ENCODE results near the gene RPL35. TPM values are rescaled to one million over a fixed set of nuclear protein-coding genes. Genes with fewer than 3 reads are reported as not detected.

RPL35 gene
- total and polyA plus RNA-seq, 12 donors: 598 to 3,743 (median 714) TPM

DNA sequence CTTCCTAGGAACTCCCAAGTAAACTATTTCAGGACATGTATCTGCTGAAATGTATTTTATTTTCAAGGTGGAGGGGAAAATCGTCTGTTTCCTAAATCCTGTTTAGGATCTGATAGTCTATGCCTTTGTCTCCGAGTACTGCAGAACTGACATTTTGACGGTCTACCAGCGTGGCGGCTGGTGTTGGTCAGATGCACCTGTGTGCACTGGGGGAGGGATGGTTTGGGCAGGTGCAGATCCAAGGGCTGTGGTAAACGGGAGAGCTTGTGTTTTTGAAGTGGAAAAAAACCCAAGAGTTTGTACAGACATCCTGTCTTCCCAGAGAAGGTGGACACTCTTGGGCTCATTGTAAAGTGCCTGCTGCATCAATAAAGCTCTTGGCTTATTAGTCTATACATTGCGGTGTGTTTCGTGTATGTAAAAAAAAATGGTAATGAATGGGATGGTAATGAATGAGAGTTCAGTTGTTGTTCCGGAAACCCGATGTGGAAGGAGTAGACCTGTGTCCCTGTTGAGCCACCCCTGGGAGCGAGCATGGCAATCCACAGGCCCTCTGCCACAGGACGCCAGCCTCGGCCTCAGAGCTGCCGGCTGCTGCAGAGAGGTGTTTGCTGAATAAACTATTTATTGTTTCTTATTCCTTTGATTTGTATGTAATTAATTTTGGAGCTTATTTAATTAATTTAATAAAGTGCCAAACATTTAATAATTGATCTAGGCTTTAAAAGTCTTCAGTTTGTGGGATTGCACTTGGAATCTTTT, 15.4 kb upstream of the RPL35 start:
- Histone ChIP-seq H3K9me3 (no peaks in the 10 kb centered on the region), H3K27ac (no peak overlapping the region), H3K4me3 (no peak overlapping the region), H3K36me3 (peaks cover 0 to 99% (median 63%) of the 10 kb centered on the region in 9 donors), H3K27me3 (no peaks in the 10 kb centered on the region), H3K4me1 (peaks cover 12 to 26% (median 17%) of the 10 kb centered on the region in 9 donors)
- ATAC-seq: no peak
- WGBS, 2 donors: 88 to 89% methylated on average over 14 of the region's 14 CpGs
- TF ChIP-seq, protein P1, sequence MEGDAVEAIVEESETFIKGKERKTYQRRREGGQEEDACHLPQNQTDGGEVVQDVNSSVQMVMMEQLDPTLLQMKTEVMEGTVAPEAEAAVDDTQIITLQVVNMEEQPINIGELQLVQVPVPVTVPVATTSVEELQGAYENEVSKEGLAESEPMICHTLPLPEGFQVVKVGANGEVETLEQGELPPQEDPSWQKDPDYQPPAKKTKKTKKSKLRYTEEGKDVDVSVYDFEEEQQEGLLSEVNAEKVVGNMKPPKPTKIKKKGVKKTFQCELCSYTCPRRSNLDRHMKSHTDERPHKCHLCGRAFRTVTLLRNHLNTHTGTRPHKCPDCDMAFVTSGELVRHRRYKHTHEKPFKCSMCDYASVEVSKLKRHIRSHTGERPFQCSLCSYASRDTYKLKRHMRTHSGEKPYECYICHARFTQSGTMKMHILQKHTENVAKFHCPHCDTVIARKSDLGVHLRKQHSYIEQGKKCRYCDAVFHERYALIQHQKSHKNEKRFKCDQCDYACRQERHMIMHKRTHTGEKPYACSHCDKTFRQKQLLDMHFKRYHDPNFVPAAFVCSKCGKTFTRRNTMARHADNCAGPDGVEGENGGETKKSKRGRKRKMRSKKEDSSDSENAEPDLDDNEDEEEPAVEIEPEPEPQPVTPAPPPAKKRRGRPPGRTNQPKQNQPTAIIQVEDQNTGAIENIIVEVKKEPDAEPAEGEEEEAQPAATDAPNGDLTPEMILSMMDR (IDR thresholded peaks at IDR 0.05): no peak
- intact Hi-C loops (cut with DNase I): loop anchor here in 2 of 10 donors (10.0 kb wide), 2 partner anchors 58 to 268 kb away; partner anchors contain the start of gene SCAI (in 1 of the 2)
- no peak for DNase-seq

DNA sequence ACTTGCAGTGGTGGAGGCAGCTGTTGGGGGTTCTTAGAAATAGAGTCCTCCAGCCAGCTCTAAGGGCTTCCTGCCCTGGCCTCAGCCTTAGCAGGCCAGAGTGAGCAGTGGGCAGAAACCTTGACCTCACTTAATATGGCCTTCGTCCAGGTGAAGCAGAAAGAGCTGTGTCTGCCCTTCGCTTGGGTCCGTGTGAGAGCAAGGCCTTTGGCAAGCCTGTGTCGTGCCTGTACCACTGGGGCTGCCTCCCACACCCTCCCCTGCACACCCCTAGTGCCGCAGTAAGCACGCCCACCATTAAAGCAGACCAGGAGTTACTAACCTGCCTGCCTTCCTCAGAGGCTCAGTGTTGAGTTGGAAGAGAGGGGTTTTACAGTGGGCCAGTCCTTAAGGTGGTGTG, 13.7 kb upstream of the RPL35 start:
- DNase-seq (no peak), ATAC-seq (no peak)
- WGBS, 2 donors: 91 to 94% methylated on average over 6 of the region's 6 CpGs
- Histone ChIP-seq H3K27me3 (no peaks in the 10 kb centered on the region), H3K36me3 (peaks cover 0 to 94% (median 48%) of the 10 kb centered on the region in 9 donors), H3K4me1 (peaks cover 23 to 43% (median 34%) of the 10 kb centered on the region in 9 donors), H3K4me3 (no peak overlapping the region), H3K9me3 (no peaks in the 10 kb centered on the region), H3K27ac (no peak overlapping the region)
- intact Hi-C loops (cut with DNase I): loop anchor here in 2 of 10 donors (10.0 kb wide), 2 partner anchors 59 to 269 kb away; partner anchors contain the start of gene SCAI (in 1 of the 2)
- TF ChIP-seq, protein P1 (IDR thresholded peaks at IDR 0.05): no peak

DNA sequence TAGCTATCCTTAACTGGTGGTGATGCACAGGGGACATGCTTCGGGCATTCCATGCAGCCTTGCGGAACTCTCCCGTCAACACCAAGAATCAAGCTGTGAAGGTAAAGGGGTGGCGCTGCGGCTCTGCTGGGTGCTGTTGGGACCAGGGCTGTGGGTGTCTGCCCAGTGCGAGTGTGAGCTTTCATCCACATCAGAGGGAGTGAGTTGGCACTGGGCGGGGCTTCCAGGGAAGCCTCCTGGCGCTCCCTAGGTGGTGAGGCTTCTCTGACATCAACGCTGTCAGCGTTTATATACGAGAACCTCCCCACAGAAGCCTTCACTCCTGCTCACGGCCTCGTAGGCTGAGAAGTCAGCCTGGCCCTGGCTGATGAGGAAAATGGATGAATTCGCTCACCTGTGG, 11.9 kb upstream of the RPL35 start:
- H3K27ac ChIP-seq: peak overlapping the region in 7 of 10 donors; percentile 57 to 98 (median 95)
- peaks cover 28 to 53% (median 46%) of the 10 kb centered on the region in 9 donors for H3K4me1 ChIP-seq
- no peak for ATAC-seq
- 81 to 84% methylated on average over 14 of the region's 14 CpGs for WGBS, 2 donors
- no peak overlapping the region for H3K4me3 ChIP-seq
- DNase-seq: no peak
- no peaks in the 10 kb centered on the region for H3K27me3 ChIP-seq
- TF ChIP-seq, protein P1 (IDR thresholded peaks at IDR 0.05): no peak
- no peaks in the 10 kb centered on the region for H3K9me3 ChIP-seq
- peaks cover 0 to 75% (median 33%) of the 10 kb centered on the region in 9 donors for H3K36me3 ChIP-seq
- intact Hi-C loops (cut with DNase I): loop anchor here in 2 of 10 donors (10.0 kb wide), 2 partner anchors 61 to 271 kb away; partner anchors contain the start of gene SCAI (in 1 of the 2)

DNA sequence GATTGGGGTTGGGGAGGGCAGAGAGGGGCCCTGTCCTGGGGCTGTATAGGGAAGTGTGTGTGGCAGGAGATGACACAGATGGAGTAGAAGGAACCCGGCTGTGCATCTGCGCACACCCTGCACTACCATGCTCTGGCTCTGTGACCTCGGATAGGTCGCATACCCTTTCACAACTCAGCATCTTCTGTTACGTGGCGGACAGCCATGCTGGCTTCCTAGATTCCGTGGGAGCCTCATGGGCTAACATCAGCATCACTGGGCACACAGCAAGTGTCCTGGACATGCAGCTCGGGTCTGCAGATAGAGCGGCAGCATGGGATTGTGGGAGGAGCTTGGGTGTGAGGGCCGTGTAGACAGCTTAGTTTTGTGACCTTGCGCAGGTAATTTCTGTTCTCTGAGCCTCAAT, 9.4 kb upstream of the RPL35 start:
- WGBS, 2 donors: 73 to 79% methylated on average over 11 of the region's 11 CpGs
- H3K27me3 ChIP-seq: no peaks in the 10 kb centered on the region
- no peak for DNase-seq
- H3K27ac ChIP-seq: peak overlapping the region in 8 of 10 donors; percentile 57 to 98 (median 96)
- TF ChIP-seq, protein P1 (IDR thresholded peaks at IDR 0.05): no peak
- intact Hi-C loops (cut with DNase I): loop anchor here in 2 of 10 donors (10.0 kb wide), 2 partner anchors 64 to 274 kb away; partner anchors contain the start of gene SCAI (in 1 of the 2)
- H3K4me1 ChIP-seq: peaks cover 28 to 64% (median 56%) of the 10 kb centered on the region in 9 donors
- H3K9me3 ChIP-seq: no peaks in the 10 kb centered on the region
- ATAC-seq: no peak
- peak overlapping the region in 1 of 10 donors; percentile 86 for H3K4me3 ChIP-seq
- H3K36me3 ChIP-seq: peaks cover 0 to 50% (median 22%) of the 10 kb centered on the region in 9 donors

Data from heart right ventricle (tissue), 16 donors.